Renal cortical epithelial cell (primary cell): ENCODE results near the gene ANAPC16. TPM values are rescaled to one million over a fixed set of nuclear protein-coding genes. Genes with fewer than 3 reads are reported as not detected.
"Not testable (repeated sequence)": the region's sequence is repeated elsewhere in the genome, so short reads cannot be mapped to it uniquely, and the experiment has no call there.

Experiments
- DNase-seq: peaks from one replicate; pipeline ENCODE4 v3.0.0-alpha.2; 2011; ENCODE audit warnings: low read depth
- total RNA-seq: library from RNA; depleted of rRNA; stranded (reverse); fragments of >200 nt; gene quantifications from 2 replicates; pipeline ENCODE4 v1.2.3, GENCODE V29; 2014

The ANAPC16 gene
- total RNA-seq, 1 donor from 2014 or later = 86.9 TPM

- DNase-seq = not testable (repeated sequence)
These were observed 4.0 kb upstream of the ANAPC16 start for GRCh38 chr10:72211832-72212231.

- peak; percentile 23 for DNase-seq
These were observed 2.5 kb downstream of the ANAPC16 start for GRCh38 chr10:72218325-72218724.

GRCh38 chr10:72218726-72219125, 2.9 kb downstream of the ANAPC16 start:
- no peak for DNase-seq

- DNase-seq = no peak
These were observed 3.5 kb downstream of the ANAPC16 start for GRCh38 chr10:72219235-72219814.

GRCh38 chr10:72220637-72221036, 4.8 kb downstream of the ANAPC16 start:
- no peak for DNase-seq

GRCh38 chr10:72221278-72221677, 5.5 kb downstream of the ANAPC16 start:
- no peak for DNase-seq

- DNase-seq = no peak
These were observed 7.9 kb downstream of the ANAPC16 start for GRCh38 chr10:72223743-72224101.

GRCh38 chr10:72224191-72224590, 8.4 kb downstream of the ANAPC16 start:
- DNase-seq = not testable (repeated sequence)

GRCh38 chr10:72226418-72227027, 10.7 kb downstream of the ANAPC16 start:
- no peak for DNase-seq

- DNase-seq = no peak
These were observed 12.0 kb downstream of the ANAPC16 start for GRCh38 chr10:72227826-72228225.

- no peak for DNase-seq
These were observed 12.5 kb downstream of the ANAPC16 start for GRCh38 chr10:72228318-72228751.

- DNase-seq = no peak
These were observed 13.7 kb downstream of the ANAPC16 start for GRCh38 chr10:72229261-72230251.

GRCh38 chr10:72233621-72234020, 17.8 kb downstream of the ANAPC16 start:
- no peak for DNase-seq

GRCh38 chr10:72234560-72235095, 18.8 kb downstream of the ANAPC16 start:
- DNase-seq = no peak

GRCh38 chr10:72235544-72236279, 19.9 kb downstream of the ANAPC16 start:
- no peak for DNase-seq

- no peak for DNase-seq
These were observed 22.8 kb downstream of the ANAPC16 start for GRCh38 chr10:72238392-72239175.

GRCh38 chr10:72239409-72239808, 23.6 kb downstream of the ANAPC16 start:
- no peak for DNase-seq

- DNase-seq = no peak
These were observed 24.6 kb downstream of the ANAPC16 start for GRCh38 chr10:72240371-72240770.

- DNase-seq = no peak
These were observed 26.0 kb downstream of the ANAPC16 start for GRCh38 chr10:72241691-72242252.

GRCh38 chr10:72242675-72243074, 26.9 kb downstream of the ANAPC16 start:
- DNase-seq = peak; percentile 55
